Lower leg skin (tissue), 3 donors: ENCODE results near the gene GPR17.

Source experiments
- CTCF ChIP-seq, 3 donors: fragments of 450-650 bp; IDR thresholded peaks; one replicate each; pipeline ENCODE4 v1.5.1; 2016; ENCODE audit warnings: antibody characterized with exemption in 3 of 3, mild to moderate bottlenecking in 3 of 3, moderate library complexity in 2 of 3
- POLR2A ChIP-seq, 2 donors: fragments of 450-650 bp; IDR thresholded peaks; one replicate each; pipeline ENCODE4 v1.6.1; 2016 to 2017; ENCODE audit warnings: antibody characterized with exemption in 2 of 2, mild to moderate bottlenecking in 1 of 2, moderate library complexity in 1 of 2

GRCh38 chr2:127611076-127611925 lies 34.7 kb upstream of the GPR17 start:
- no peak for TF ChIP-seq CTCF (IDR thresholded peaks at IDR 0.05)
- no peak for TF ChIP-seq POLR2A (IDR thresholded peaks at IDR 0.05)
